Articular chondrocyte of knee joint (primary cell): Measurements from ENCODE around the gene UBE2E2. TPM values are rescaled to one million over a fixed set of nuclear protein-coding genes. Genes with fewer than 3 reads are reported as not detected.

Experiments
- small RNA-seq: library from RNA; depleted of rRNA; stranded (forward); fragments of <200 nt; gene quantifications from one replicate; pipeline ENCODE3, GENCODE V24; 2012
- total RNA-seq: library from RNA; depleted of rRNA; stranded (reverse); fragments of >200 nt; gene quantifications from 2 replicates; pipeline ENCODE4 v1.2.3, GENCODE V29; 2012

Gene UBE2E2
- 37.8 and 67.2 TPM in 2 replicates for total RNA-seq

DNA sequence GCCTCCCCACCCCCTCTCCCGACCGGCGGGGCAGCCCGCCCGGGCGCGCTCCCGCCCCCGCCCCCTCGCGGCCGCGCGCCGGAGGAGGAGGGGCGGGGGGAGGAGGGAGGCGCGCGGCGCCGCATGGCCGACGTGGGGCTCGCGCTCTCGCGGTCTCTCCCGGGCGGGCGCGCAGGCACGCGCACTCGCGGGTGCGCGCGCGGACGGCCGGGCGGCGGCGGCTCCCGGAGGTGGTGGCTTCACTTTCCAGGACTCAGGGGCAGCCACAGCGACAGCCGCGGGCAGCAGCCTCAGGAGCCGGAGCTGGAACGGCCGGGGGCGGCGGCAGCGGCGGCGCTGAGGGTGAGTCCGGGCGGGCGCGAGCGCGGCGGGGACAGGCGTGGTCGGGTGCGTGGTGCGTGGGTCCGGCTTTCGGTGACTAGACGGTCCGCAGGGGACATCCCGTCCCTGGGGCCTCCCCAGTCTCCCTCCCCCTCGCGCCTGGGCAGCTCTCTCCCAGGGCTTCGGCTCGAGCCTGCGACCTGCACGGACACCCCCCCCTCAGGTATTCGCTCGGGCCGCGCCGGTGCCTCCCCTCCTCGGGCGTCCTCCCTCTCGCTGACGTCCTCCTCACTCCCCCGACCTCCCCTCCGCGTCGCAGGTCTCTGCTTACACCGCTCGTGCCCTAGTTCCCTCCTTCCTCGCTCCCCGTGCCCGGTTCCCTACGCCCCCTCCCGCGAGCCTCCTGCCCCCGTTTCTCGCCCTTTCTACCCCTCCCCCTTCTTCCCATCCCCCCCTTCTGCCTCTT lies at the start of gene UBE2E2:
Gene UBE2E2, plus strand, starts transcription at position 407 of the 787 bp plus-strand sequence.

Small RNA genes lying within 50 kb of the gene (small RNA-seq; reads per million reads assigned to genes)
- gene AC121251.1 (not detected), gene RF00019 (not detected), gene RNU6-788P (not detected), gene RNU6-922P (not detected)
